Activated gamma-delta T cell (primary cell): ENCODE measurements around the gene PRR5L.

Source experiments
- DNase-seq: peaks from one replicate; lab custom pipeline; 2025; lab: John Stamatoyannopoulos, UW

PRR5L gene

DNA sequence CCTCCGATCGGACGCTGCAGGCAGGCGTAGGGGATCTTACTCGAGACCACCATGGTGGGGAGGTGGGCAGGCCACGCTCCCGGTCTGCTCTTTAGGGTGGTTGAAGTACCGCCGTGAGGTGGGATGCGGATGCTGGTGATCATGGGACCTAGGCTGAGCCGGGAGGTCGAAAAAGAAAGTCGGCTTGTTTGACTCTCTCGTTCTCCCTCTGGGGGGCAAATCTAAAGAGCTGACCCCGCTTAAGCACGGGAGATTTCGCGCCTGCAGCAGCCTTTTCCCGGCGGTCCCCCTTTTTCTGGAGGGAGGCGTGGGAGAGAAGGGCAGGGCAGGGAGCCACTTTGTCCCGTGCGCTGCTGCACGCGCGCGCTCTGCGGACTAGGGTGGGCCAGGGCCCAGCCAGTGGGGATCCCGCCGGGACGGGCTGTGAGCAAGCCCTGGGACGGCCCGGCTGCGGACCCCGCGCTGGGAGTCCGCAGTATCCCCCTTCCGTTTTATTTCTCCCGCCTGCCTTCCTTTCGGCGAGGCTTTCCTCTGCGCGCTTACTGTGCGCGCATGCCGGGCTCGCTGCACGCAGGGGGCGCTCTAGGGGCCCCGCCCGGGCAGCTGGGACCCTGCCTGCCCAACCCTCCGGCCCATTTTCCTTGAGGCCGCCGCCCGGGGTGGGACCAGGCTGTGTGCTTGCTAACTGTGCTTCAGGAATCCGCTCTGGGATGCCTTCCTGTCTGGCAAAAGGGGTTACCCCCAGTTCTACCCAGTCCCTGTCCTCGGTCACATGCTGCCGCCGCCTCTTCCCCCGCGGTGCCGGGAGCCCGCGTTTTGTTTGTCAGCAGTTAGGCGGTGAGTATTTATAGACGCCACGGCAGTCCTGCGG, 81.0 kb downstream of the PRR5L start:
- peak; percentile 47 for DNase-seq

DNA sequence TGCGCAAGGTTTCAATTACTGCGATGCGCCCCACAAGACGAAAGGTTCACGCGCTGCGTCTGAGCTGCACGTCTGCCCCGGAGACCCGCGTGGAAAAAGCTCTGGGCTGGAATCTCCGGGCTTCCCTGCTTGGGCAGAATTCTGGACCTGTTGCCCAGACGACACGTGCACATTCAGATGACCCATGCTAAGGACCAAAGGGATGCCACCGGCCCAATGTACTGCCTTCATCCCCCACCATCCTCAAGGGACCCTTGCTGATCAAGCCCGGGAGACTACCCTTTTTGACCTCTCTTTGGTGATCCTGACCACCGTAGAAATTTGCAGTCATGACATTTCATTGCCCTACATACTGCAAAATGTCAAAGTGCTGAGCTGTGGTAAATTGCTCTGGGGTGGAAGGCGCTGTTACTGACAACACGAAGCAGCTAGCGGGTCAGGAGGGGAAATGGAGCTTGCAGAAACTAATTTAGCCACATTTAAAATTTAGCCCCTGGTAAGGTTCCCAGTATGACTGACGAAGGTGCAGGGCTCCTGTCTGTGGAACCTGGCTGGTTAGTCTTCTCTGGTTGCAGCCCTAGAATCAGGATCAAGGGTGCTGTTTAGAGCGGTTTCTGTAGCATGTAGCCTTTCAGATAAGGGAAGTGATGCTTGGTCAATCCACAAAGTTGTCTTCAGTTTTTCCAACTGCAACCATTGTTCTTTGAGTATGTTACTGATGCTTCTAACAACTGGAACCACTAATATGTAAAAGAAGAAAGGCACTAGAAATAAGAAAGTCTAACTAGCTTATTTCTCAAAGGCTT, 81.9 kb downstream of the PRR5L start:
- no peak for DNase-seq

DNA sequence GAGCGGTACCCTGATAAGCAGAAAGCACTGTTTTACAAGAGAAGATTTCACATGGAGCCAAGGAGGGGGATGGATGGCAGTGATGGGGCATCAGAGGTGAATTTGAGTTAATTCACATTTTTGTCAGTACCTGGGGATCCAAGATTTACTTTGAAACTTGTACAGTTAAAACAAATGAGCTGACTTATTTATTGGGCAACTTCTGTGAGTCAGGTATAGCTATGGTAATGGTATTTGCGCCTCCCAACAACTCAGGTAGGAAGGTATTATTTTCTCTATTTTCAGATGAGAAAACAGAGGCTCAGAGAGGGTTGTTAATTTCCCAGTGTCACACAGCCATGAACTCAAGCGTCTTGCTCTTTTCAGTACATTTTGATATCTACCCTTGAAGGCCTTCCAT, 83.6 kb downstream of the PRR5L start:
- no peak for DNase-seq

DNA sequence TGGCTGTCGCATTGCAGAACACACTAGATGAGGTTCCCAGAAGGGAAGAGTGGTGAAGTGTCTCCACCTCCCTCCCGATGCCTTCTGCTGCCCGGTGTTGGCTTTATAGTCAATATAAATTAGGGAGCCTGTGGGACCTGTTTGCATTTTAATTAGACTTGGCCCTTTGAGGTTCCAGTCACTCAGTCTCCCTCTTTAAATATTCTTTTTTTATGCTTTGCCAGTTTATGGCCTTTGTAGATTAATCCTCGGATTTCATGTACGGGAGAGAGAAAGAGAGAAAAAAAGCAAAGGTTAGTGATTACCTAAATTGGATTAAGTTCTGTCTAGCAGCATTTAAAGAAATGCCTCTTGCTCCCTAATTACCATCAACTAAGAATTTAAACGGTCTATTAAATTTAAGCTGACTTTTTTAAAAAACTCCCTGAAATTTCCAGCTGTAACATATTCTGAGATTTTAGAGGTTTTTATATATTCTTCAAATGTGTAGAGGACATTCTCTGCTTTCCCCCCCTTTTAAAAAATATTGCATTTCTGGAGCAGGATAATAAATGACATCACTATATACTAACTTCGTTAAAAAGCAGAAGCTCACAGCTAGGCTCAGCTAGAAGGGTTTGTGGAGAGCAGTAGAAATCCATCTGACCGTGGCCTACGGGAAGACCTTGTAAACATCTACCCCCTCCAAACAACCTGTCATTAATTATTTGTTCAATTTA, 84.4 kb downstream of the PRR5L start:
- no peak for DNase-seq

DNA sequence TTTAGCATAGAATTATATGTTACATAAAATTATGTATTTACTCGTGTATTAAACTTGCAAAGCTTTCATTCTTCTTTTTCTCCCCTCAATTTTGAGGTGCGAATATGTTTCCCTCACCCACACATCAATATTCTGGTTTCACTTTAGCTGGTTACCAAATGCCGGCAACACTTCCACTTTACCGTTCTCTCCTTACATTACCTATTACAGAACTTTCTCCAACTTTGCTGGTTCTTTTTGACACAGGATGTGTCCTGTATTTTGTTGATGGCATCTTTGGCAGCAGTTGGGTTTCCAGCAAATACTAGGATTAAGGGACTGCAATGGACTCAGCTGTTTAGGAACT, 84.9 kb downstream of the PRR5L start:
- DNase-seq = no peak

DNA sequence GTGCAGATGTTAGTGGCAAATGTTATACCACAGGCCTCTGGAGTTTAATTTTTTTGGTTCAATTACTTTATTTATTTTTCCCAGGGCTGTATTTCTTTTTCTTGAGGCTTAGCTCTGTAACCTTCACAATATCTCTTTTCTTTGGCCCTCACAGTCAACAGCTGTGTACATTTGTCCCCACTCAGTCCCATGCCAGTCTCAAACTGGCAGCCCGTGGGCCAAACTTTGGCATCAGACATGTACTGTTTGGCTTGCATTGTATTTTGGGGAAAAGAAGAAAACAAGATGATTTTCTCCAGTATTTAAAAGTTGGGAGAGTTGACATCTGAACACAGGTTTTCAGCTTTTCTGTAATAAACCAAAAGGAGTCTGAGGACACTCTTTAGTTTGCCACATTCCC, 87.1 kb downstream of the PRR5L start:
- no peak for DNase-seq

DNA sequence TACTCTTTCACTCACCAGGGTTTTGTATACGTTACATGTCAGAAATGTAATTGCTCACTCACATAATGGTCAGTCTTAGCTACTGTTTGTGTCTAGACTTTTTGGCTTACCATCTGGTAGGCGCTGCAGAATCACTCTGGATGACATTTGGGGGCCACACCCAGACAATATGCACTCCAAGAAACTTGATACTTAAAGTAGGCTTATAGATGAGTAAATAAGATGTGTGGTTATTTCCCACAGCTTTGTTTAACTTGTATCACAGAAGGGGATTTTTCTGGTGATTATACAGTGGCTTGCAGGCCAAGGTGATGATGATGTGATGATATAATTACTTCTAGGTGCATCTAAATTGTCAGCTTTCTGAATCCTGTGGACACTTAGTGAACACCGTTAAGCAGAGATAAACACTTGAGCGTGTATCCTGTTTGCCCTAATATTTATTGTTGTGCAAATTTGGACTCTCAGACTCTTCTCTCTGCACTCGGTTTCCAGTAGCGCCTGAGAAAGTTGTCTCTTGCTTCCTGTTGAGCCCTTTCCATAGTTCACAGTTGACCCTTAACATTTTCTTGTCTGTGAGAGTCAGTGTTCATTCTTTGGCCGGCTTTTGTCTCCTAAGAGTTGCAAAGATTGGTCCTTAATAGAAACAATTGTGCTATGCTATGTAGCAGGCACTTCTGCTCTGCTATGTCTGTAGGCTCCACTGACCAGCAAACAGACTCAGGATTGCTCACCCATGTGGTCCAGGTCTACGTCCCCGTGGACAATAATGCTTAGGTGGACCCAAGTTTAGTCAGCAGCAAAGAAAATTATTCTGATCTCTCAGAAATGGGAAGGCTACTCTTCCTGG, 89.3 kb downstream of the PRR5L start:
- no peak for DNase-seq

DNA sequence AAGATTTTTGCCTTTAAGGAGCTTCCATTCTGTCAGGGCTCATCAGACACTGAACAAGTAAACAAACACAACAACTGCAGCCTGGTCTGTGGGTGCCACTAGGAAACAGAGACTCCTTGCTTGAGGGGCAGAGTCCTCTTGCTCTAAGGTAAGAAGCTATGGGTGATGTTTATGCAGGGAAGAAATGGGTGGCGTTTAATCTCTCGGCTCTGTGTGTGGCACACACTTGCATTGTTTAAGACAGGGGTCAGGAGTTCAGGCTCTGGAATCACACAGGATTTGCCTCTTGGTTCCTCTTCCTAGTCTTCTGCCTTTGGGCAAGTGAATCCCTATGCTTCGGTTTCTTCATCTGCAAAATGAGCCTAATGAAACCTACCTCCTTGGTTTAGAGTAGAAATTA, 90.3 kb downstream of the PRR5L start:
- no peak for DNase-seq

DNA sequence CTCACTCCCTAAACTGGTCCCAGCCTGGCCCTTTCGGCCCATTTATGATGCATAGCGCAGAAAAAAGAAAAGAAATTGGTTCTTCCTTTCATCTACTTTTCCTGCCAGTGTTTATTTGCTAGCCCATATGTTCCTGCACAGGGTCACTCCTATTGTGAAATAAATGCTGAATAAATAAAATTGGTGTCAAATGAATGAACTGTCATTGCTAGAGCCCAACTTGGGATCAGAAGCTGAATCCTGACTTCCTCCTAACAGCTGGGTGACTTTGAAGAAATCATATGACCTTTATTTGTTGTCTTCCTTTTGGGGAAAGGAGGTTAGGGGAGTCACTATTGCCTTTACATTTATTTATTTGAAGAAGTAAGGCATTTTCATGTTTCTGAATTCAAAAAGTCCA, 92.0 kb downstream of the PRR5L start:
- DNase-seq = no peak

DNA sequence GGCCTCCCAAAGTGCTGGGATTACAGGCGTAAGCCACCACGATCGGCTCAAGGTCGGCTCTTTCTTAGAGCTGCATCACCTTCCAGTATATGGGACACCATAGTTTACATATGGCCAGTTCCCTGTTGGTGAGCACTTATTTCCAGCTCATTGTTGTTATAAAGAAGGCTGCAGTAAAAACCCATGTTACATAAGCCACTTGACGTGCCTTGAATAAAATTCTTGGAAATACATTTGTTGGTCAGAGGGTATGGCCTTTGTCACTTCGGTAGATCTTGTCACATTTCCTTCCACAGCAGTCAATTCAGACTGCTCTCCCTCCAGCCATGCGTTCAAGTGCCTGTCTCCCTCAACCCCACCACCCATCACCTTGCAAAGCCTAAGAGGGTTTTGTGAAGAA, 92.9 kb downstream of the PRR5L start:
- DNase-seq = no peak

DNA sequence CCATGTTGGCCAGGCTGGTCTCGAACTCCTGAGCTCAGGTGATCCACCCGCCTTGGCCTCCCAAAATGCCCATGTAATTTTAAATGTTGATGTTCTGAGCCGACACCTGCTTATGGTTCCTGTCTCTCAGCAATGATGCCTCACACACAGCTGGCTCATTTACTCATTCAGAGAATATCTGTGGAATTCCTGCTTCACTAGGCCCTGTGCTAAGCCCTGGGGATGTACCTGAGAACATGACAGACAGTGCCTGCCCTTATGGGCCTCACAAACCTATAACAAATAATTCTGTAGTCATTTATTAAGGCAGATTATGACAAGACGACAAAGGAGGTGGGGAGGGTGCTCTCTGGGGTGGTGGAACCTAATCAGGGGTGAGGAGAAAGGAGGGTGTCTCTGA, 93.7 kb downstream of the PRR5L start:
- no peak for DNase-seq

DNA sequence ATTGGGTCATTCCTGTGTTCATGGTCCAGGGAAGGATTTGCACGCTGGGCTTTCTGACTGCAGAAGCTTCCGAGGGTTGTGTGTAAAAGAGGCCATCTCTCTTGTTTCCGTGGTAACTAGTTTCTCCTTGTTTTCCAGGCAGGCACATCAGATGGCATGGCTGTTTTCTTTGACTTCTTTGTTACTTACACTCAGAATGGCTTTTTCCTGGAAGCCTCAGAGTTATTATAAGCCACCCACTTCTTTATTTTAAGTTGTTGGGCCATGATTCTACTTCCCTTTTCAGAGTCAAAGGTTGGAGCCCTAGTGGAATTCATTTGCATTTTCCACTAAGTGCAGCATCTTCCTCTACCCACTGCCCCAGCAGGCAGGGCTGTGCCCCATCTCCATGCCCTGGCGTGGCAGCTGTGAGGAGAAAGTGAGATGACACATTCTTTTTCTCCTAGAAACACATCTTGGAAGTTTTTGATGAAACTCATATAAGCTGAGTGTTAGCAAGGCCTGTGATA, 94.9 kb downstream of the PRR5L start:
- DNase-seq = no peak

DNA sequence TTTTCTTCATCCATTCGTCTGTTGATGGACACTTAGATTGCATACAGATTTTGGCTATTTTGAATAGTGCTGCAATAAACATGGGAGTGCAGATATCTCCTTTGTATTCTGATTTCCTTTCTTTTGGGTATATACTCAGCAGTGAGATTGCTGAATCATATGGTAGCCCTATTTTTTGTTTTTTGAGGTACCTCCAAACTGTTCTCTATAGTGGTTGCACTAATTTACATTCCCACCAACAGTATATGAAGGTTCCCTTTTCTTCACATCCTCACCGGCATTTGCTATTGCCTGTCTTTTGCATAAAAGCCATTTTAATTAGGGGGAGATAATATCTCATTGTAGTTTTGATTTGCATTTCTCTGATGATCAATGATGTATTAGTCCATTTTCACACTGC, 96.1 kb downstream of the PRR5L start:
- no peak for DNase-seq

DNA sequence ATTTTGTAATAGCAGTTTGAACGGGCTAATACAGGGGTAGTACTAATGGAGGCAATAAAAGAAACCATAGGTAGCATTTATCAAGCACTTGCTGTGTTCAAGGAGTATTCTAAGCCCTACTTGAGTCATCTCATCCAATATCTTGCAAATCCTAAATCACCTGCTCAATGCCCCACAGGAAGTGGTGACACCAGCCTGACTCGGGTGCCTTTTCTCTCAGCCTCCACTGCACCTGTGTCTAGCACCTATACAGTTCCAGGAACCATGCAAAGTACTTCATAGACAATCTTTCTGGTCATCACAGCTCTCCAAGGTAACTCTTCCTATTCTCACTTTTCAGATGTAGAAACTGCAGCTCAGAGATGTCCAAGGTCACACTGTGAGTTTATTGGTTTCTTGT, 98.0 kb downstream of the PRR5L start:
- no peak for DNase-seq

DNA sequence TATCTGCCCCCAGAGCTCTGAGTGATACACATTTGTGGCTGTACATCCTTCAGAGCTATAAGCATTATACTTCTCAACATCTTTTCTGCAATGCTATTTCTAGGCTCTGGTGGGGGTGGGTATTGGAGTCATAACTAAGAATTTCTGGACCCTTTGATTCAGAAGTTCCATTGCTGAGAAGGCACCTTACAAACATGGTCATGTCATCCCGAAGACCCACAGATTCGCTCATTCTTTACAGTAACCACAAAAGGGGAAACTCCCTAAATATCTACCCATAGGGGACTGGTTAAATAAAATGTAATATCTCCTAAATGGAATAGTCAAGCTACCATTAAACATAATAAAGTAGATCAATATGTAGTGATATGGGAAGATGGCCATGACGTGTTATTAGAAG, 98.8 kb downstream of the PRR5L start:
- DNase-seq = no peak

DNA sequence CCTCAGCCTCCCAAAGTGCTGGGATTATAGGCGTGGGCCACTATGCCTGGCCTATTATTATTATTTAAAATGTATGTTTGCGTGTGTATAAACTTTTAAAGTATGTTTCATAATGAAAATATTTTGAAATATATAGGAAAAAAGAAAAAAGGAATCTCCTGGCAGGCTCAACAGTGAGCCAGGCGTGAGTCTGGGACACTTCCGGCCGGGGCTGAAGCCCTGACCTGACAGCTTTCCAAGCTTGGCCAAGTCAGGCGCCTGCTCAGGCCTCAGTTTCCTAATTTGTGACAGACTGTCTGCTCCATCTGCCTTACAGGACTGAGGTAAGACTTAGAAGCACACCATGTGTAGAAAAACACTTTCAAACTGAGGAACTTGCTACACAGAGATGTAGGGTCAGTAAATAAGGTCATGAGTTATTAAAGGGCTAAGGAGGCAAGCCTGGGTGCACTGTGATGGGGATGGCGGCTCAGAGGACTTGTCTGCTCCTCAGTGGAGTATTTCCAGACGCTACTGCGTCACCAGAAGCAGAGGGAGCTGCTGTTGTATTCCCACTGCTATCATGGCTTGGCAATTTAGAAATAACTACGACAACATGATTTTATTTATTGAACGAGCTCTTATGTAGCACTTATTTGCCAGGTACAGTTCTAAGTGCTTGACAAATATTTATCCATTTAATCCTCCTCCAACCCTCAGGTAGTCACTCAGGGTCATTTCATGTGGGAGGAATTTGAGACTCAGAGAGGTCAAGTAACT, 100.1 kb downstream of the PRR5L start:
- DNase-seq = no peak

DNA sequence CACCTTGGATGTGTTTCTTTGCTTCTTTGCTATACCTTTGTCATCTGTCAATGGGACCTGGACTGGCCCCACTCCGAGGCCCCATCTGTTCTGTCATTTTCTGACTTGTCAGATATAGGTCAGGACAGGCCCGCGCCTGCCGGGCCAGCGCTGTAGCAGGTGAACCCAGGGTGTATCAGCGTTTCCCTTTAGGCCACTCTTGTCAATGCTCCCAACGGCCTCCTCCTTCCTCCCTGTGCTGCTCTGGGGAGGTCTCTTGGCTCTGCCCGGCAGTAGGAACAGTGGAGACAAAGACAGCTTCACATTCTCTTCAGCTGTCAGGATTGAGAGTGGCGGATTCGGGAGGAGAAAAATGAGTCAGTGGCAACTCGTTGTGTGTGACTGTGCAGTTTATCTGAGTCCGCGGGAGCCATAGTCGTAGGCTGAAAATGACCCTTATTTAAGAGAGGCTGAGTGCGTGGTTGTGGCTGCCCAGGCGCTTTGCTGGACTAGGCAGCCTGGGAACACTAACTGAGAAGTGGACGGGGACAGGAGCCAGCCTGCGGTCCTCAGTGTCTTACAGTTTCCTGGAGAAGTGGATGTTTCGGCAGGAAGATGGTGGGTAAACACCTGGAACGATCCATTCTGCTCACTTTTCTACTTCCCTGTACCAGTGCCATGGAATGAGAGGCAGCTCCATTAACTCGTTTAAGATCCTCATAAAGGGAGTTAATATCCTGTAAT, 102.3 kb downstream of the PRR5L start:
- DNase-seq = no peak

DNA sequence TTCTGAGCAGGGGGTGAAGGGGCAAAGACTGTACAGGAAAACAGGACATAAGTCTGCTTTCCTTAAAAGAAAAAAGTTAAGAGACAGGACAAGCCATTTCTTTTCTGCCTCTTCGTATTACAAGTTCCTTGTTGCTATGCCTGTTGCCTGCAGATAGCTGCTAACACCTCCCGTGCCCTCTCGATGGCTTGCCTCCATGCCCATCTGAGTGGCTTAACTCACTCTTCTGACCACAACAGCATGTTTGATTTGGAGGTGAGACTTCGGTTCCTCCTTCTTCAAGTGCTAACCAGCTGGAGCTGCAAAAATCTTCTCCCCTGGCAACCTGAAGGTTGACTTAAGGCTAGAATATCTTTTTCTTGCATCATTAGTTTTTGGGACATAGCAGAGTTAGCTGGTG, 103.1 kb downstream of the PRR5L start:
- DNase-seq = no peak

DNA sequence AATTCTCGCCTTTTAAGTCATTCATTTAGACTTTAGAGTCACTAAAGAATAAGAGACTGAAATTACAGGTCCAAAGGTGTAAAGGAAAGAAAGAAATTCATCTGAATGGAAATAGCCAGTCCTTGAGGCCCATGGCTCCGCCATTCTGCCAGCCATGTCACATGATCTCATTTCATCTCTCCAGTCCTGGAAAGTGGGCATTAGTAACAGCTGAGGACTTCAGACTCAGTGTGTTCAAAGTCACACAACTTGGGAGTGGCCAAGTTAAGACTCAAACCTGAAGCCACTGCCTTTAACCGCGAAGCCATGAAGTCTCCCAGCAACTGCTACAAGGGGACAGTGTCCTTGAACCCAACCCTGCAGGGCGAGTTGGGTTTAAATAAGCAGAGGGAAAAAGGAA, 103.7 kb downstream of the PRR5L start:
- no peak for DNase-seq

DNA sequence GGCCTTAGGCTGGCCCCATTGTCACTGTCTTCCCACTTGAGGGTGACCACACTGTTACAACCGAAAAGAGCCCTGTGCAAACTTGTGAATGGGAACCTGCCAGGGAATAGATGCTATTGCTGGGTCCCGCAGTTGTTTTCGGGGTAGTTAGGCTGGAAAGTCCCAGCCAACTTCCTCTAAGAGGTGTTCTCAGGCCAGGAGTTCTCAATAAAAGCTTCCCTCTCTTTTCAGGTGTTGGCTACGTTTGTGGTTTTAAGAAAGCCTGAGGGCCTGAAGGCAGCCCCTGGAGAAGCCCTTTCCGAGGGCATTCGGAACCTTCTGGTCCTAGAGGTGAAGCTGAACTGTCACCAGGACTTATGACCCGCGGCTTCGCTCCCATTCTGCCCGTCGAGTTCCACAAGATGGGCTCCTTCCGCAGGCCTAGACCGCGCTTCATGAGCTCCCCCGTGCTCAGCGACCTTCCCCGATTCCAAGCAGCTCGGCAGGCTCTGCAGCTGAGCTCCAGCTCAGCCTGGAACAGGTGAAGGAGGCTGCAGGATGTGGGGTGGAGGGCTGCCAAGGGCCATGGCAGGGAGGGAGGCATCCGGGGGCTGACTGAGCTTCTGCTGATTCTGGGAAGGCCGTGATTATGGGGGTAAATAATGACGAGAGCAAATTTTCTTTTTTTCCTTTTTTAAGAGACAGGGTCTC, 104.8 kb downstream of the PRR5L start:
- no peak for DNase-seq
